ENCODE data around the gene XRCC3. TPM values are rescaled to one million over a fixed set of nuclear protein-coding genes. Genes with fewer than 3 reads are reported as not detected.

Gene XRCC3
- total and polyA plus RNA-seq, 2 donors (not counting 3 experiments of a cell fraction or from before 2014, with no cell fraction given), result 13.6 to 27.2 TPM

GRCh38 chr14:103710771-103711377 is 4.4 kb downstream of the XRCC3 start:
- dilution Hi-C loops (cut with MboI; ENCODE audit: extremely low pct_ligation_motif_present, low sequenced_read_pairs) (no loop called here), intact Hi-C loops (cut with micrococcal nuclease) (no loop called here)
- no peak overlapping the region for H3K9ac ChIP-seq (replicated peaks; ENCODE audit: extremely low read depth, insufficient read depth, low read length)
- H3K27ac ChIP-seq (ENCODE audit: insufficient read depth, low read depth, low read length), result no peak overlapping the region
- H2AFZ ChIP-seq (ENCODE audit: low read depth, low read length), result no peak overlapping the region
- no TSS peak for BruUV-seq (replicated peaks)
- ChIA-PET POLR2A (no interaction called here), CTCF (interaction anchor here (0.9 to 1.1 kb wide), 2 partner anchors 98 to 200 kb away, joined by 3 read pairs; no protein-coding TSS in a partner anchor)
- H3K9me1 ChIP-seq (replicated peaks; ENCODE audit: control insufficient read depth, extremely low read depth, insufficient read depth, low read length), result no peaks in the 10 kb centered on the region
- H3K4me1 ChIP-seq (ENCODE audit: control insufficient read depth, extremely low read depth, insufficient read depth, low read length), result peaks cover 27% of the 10 kb centered on the region
- no peaks in the 10 kb centered on the region for H4K20me1 ChIP-seq (replicated peaks; ENCODE audit: control insufficient read depth, extremely low read depth, insufficient read depth, low read length)
- peaks cover 0 to 6% of the 10 kb centered on the region in 2 experiments for H3K36me3 ChIP-seq (ENCODE audit: control insufficient read depth in 2 of 2, extremely low read depth in 1 of 2, insufficient read depth in 2 of 2, low read length in 2 of 2)
- H3K79me2 ChIP-seq (ENCODE audit: control insufficient read depth, insufficient read depth, low read length), result peaks cover 5% of the 10 kb centered on the region
- no peaks in the 10 kb centered on the region for H3K9me3 ChIP-seq (replicated peaks; ENCODE audit: control insufficient read depth, insufficient read depth, low read length)
- FAIRE-seq (peak; percentile 61), DNase-seq (ENCODE audit: low read depth, low spot score) (no peak)
- H3K4me2 ChIP-seq (ENCODE audit: insufficient read depth, low read length), result no peak overlapping the region
- H3K27me3 ChIP-seq (ENCODE audit: control insufficient read depth in 2 of 2, insufficient read depth in 2 of 2, low read length in 2 of 2), result no peaks in the 10 kb centered on the region
- no peak for TF ChIP-seq POLR2A (IDR thresholded peaks at IDR 0.05; ENCODE audit: low read depth, low read length)
- TF ChIP-seq POLR2AphosphoS5 (IDR thresholded peaks at IDR 0.05; ENCODE audit: insufficient read depth, low read depth, low read length), result no peak
- no peak for TF ChIP-seq JUN (IDR thresholded peaks at IDR 0.05; ENCODE audit: borderline replicate concordance, insufficient read depth, insufficient read length, low read depth)
- TF ChIP-seq GATA2 (IDR thresholded peaks at IDR 0.05; ENCODE audit: insufficient read depth, insufficient read length, low read depth, low read length), result no peak
- no peak for TF ChIP-seq EZH2 (IDR thresholded peaks at IDR 0.05; ENCODE audit: borderline replicate concordance, low read depth, low read length, severe bottlenecking)
- TF ChIP-seq, protein P1, sequence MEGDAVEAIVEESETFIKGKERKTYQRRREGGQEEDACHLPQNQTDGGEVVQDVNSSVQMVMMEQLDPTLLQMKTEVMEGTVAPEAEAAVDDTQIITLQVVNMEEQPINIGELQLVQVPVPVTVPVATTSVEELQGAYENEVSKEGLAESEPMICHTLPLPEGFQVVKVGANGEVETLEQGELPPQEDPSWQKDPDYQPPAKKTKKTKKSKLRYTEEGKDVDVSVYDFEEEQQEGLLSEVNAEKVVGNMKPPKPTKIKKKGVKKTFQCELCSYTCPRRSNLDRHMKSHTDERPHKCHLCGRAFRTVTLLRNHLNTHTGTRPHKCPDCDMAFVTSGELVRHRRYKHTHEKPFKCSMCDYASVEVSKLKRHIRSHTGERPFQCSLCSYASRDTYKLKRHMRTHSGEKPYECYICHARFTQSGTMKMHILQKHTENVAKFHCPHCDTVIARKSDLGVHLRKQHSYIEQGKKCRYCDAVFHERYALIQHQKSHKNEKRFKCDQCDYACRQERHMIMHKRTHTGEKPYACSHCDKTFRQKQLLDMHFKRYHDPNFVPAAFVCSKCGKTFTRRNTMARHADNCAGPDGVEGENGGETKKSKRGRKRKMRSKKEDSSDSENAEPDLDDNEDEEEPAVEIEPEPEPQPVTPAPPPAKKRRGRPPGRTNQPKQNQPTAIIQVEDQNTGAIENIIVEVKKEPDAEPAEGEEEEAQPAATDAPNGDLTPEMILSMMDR (IDR thresholded peaks at IDR 0.05; ENCODE audit: extremely low read depth in 1 of 2, insufficient read depth in 1 of 2, low read depth in 1 of 2, low read length in 2 of 2), result no peak
- TF ChIP-seq MYC (IDR thresholded peaks at IDR 0.05; ENCODE audit: low read depth, low read length), result no peak
- TF ChIP-seq FOS (IDR thresholded peaks at IDR 0.05; ENCODE audit: borderline replicate concordance, insufficient read depth, low read length), result no peak
- no peak for TF ChIP-seq MAX (IDR thresholded peaks at IDR 0.05; ENCODE audit: insufficient read depth, insufficient read length)
- no peak overlapping the region for H3K4me3 ChIP-seq (replicated peaks in 1 of 3; ENCODE audit: insufficient read depth in 1 of 3, low read depth in 1 of 3, low read length in 3 of 3)

Data from endothelial cell of umbilical vein (primary cell).